Muscle of back (tissue), 11 donors: ENCODE data around the gene TOMM20L. TPM values are rescaled to one million over a fixed set of nuclear protein-coding genes. Genes with fewer than 3 reads are reported as not detected.

Experiments
- DNase-seq, 3 donors: peaks; one replicate each; pipeline versions ENCODE4 v3.0.0 to v3.0.0-alpha.2; 2013
- polyA plus RNA-seq, 10 donors: library from polyadenylated mRNA; unstranded; fragments of 120-200 nt; gene quantifications; one replicate each; pipeline ENCODE4 v1.2.1, GENCODE V29; 2013; ENCODE audit not compliant: insufficient read length in 10 of 10

The TOMM20L gene
- polyA plus RNA-seq, 10 donors = 0.46 to 1.3 (median 0.64) TPM; not detected in 3

DNA sequence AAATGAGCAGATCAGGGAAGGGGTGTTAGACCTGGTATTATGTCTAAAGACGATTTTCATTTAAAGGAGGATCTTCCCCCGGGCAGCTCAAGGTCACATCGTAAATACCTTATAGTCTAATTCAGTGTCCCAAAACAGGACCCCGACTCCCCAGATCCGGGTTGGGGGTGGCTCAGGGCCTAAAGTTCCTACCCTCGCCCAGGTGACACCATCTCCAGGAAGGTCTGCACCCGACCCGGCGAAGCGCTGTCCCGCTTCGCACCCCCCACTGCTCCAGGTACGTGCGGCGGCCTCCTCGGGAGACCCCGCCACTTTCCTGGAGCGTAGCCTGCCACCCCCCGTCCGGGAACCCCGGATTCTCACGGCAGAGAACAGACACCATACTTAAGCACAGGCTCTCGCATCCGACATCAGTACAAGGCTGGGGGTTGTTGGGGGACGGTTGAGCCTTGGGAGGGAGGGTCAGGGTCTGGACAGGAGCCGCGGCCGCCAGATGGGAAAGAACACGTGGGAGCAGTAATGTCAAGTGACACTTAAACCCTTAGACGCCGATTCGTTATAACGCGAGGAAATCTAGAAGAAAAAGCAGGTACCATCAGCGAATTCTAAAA, 31.0 kb downstream of the TOMM20L start:
- peak in 2 of 3 donors; percentile 82 to 92 for DNase-seq

DNA sequence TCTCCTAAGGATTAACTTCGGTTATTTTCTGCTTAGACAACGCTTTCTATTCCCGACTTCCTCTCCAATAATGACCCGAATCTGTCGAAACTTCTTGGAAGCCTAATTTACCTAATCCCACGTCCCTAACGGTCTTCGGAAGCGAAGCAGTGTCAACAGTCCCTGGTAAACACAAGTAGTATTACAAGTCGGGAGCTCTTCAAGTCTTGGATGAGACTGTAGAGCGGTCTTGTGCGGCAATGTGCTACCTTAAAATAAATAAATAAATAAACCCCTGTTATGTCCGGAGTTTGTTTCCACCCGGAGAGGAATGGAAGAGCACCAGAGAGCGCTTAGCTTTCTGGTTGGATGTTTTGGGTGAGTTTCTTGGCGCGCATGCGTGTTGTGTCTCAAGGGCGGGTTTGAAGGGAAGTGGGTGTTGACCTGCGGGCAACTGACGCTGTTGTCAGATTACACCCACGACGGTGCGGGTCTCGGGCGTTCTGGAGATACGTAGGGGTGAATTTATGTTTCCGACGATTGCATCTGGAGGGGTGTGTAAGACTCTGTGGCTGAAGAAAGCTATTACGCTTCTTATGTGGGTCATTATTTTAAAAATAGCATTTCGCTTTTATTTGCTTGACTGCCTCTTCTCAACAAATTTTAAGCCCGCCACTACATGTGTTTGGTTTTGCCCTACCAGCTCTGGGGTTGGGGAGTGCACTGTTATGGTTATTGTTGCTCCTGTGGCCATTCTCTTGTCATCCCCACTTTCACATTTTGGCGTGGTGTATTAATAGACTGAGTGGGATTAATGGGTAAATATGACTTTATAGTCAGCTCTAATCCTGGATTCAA, 31.8 kb downstream of the TOMM20L start, which contains the start of the genes KIAA0586 and TIMM9:
Gene KIAA0586 (plus strand): TSS at position 439 of the 837 bp plus-strand sequence. CDS start 546 bp downstream, outside the sequence.
Gene TIMM9 (minus strand): TSS at position 251 of the 837 bp plus-strand sequence. CDS start 15,586 bp downstream, outside the sequence.
- DNase-seq = peak; percentile 99

GRCh38 chr14:58428118-58428683, 32.5 kb downstream of the TOMM20L start:
- DNase-seq = peak; percentile 47 to 85 (median 66)

DNA sequence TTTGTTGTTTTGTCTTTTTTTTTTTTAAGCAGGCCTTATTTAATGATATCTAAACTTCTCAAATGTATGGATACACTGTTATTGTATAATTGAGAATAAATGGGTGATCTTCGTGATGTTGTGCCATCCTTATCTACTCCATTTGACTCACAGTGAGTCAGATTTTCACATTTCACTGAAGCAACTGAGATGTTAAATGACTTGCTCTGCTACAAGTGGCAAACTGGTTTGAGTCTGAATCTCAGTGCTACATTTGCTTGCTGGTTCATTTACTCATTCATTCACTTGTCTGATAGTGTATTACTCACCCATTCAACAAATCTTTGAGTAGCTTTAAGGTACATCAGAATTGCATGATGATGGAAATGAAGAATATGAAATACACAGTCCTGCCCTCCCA, 34.4 kb downstream of the TOMM20L start:
- no peak for DNase-seq

- no peak for DNase-seq
Observed at GRCh38 chr14:58439476-58439875, 43.7 kb downstream of the TOMM20L start.

DNA sequence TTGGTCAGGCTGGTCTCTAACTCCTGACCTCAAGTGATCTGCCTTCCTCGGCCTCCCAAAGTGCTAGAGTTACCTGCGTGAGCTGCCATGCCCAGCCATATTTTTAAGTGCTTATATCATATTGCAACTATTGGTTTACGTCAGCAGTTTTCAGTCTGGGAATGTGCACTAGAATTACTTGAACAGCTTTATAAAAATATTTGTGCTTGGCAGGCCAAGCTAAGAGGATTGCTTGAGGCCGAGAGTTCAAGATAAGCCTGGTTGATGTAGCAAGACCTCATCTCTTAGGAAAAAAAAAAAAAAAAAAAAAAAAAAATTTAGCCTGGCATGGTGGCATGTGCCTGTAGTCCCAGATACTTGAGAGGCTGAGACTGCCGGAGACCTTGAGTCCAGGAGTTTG, 48.9 kb downstream of the TOMM20L start:
- DNase-seq = no peak

- no peak for DNase-seq
Observed at GRCh38 chr14:58455593-58456265, 60.0 kb downstream of the TOMM20L start.

Other genes starting within 250 kb of the TOMM20L start
- 10 to 100 TPM in 6 of 10 donors, 1 to 10 TPM in 4; 7.1 to 14.9 (median 12.1) TPM for gene ARMH4, start 243.7 kb upstream of the TOMM20L start, polyA plus RNA-seq
- gene ACTR10, start 195.8 kb upstream of the TOMM20L start, polyA plus RNA-seq = 10 to 100 TPM; 50.5 to 83.5 (median 72.2) TPM
- gene PSMA3, start 151.1 kb upstream of the TOMM20L start, polyA plus RNA-seq = 100 to 1,000 TPM in 4 of 10 donors, 10 to 100 TPM in 6; 78.7 to 121 (median 95.1) TPM
- gene ARID4A, start 97.4 kb upstream of the TOMM20L start, polyA plus RNA-seq = 10 to 100 TPM; 11.4 to 18.3 (median 14.8) TPM
- gene TIMM9, start 31.6 kb downstream of the TOMM20L start, polyA plus RNA-seq = 100 to 1,000 TPM in 3 of 10 donors, 10 to 100 TPM in 7; 79.5 to 122 (median 92.3) TPM
- gene KIAA0586, start 31.8 kb downstream of the TOMM20L start, polyA plus RNA-seq = 10 to 100 TPM; 13.3 to 19.2 (median 15.9) TPM
- gene DACT1, start 242.0 kb downstream of the TOMM20L start, polyA plus RNA-seq = 10 to 100 TPM; 22.0 to 37.0 (median 29.7) TPM